Femur (tissue), 1 donor: ENCODE measurements around the gene ZFYVE28.
"Not testable (repeated sequence)": the region's sequence is repeated elsewhere in the genome, so short reads cannot be mapped to it uniquely, and the experiment has no call there.

ENCODE experiments used
- DNase-seq: peaks from one replicate; pipeline ENCODE4 v3.0.0-alpha.2; 2017

The ZFYVE28 gene

DNA sequence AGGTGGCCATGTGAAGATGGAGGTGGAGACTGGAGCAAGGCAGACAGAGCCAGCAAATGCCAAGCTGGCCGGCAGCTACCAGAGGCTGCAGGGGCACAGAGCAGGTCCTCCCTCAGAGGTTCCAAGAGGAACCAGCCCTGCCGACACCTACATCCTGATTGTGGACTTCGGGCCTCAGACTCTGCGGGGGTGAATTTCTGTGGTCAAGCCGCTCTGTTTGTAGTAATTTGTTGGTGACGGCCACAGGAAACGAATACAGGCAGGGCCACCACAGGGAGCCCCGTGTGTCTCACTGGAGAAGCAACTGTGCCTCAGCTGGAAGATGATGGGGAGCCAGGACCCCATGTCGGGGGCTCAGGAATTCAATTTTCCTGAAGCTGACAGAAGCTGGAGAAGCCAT is 28.3 kb downstream of the ZFYVE28 start:
- no peak for DNase-seq

DNA sequence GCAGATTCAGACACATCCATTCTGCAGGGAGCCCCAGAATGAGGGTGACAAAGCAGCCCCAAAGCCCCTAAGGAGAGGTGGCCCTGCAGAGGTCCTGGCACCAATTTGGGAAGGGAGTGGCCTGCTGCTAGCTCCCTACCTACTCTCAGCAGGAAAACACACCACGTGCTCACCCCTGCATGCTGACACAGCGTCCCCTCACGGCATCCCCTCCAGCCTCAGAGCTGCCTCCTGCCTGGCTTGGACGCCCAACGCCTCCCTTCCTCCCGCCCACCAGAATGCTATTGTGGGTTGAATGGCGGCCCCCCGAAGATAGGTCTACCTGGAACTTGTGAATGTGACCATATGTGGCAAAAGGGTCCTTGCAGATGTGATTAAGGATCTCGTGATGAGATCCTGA is 28.8 kb downstream of the ZFYVE28 start:
- no peak for DNase-seq

- DNase-seq = no peak
Observed at GRCh38 chr4:2388429-2389182, 29.8 kb downstream of the ZFYVE28 start.

DNA sequence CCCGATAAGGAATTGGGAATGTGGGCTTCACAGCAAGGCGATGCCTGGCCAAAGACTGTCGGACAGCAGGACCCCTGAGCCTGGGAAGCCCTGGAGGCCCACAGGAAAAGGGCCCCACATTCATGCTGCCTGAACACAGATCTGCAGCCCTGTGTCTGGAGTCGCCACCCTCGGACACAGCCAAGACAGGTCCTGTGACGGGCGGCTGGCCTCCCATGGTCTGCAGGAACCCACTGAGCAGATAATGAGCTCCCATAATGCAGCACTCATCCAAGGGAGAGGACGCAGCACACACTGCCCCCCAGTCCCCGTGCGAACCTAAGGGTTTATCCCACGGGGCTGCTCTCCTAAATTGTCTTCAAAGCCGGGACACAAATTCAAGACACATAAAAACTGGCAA is 30.6 kb downstream of the ZFYVE28 start:
- DNase-seq = no peak

GRCh38 chr4:2387218-2387617 is 31.2 kb downstream of the ZFYVE28 start:
- DNase-seq = no peak

GRCh38 chr4:2386717-2387116 is 31.7 kb downstream of the ZFYVE28 start:
- DNase-seq = no peak

- DNase-seq = no peak
Observed at GRCh38 chr4:2385516-2385915, 32.9 kb downstream of the ZFYVE28 start.

DNA sequence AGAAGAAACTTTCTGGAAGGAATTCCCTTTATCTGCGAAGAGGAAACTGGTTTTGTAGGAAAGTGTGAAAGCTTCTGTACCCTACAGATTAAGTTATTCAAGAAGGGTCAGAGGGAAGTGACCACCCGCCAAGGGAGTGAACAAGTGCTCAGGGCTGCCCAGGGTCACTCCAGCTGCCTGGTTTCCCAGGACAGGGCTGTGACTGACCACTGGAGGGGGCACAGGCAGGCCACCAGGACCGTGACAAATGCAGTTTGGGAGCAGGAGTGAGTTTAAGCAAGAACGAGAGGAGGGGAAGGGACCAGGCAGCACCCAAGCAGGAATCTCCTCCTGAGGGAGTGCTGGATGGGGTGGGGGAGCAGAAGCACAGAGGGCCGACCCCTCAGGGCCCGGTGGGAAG is 34.2 kb downstream of the ZFYVE28 start:
- no peak for DNase-seq

GRCh38 chr4:2383760-2384159 is 34.7 kb downstream of the ZFYVE28 start:
- DNase-seq = no peak

DNA sequence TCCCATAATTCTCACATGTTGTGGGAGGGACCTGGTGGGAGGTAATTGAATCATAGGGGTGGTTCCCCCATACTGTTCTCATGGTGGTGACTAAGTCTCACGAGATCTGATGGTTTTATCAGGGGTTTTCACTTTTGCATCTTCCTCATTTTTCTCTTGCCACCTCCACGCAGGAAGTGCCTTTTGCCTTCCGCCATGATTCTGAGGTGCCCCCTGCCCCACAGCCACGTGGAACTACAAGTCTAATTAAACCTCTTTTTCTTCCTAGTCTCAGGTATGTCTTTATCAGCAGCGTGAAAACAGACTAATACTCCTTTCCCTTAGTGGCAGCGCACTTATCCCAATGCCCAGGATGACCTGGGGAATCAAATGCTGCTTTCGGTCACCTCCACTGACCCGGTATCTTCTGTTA is 35.2 kb downstream of the ZFYVE28 start:
- not testable (repeated sequence) for DNase-seq

- DNase-seq = not testable (repeated sequence)
Observed at GRCh38 chr4:2382769-2383202, 35.7 kb downstream of the ZFYVE28 start.

DNA sequence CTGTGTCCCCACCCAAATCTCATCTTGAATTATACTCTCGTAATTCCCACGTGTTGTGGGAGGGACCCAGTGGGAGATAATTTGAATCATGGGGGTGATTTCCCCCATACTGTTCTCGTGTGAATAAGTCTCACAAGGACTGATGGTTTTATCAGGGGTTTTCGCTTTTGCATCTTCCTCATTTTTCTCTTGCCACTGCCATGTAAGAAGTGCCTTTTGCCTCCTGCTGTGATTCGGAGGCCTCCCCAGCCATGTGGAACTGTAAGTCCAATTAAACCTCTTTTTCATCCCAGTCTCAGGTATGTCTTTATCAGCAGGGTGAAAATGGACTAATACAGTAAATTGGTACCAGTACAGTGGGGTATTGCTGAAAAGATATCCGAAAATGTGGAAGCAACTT is 37.9 kb downstream of the ZFYVE28 start:
- DNase-seq = not testable (repeated sequence)

DNA sequence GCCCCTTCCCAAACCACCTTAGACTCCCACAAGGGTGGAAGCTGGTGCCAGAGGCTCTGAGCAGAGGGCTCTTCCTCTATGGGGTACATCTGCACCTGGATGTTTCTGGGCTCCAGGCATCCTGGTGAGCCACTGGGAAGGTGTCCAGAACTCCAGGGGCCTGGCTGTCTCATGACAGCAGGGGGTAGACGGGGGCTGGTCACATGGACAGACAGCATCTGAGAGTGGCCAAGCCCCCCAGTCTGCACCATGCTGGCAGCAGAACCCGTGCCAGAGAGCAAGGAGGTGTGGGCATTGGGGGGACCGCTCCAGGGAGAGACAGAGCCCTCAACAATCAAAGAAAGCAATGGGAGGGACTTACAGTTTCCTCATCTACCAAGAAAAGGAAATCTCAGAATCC is 39.5 kb downstream of the ZFYVE28 start:
- DNase-seq = no peak

DNA sequence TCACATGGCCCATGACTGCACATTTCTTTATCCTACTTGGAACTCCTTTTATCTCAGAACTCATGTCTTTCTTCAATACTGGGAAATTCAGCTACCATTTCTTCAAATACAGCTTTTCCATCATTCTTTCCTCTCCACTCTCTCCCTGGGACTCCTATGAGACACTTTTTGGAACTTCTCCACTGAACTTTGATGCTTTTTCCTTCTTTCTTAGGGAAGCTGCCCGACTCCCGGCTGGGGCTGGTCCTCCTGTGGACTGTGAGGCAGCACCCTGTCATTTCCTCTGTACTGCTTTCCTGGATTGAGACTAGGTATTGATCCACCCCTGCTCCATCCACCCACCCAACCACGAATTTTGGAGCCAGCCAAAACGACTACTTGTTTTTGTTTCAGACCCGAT is 40.0 kb downstream of the ZFYVE28 start:
- DNase-seq = no peak

- no peak for DNase-seq
Observed at GRCh38 chr4:2377241-2377640, 41.2 kb downstream of the ZFYVE28 start.

- DNase-seq = no peak
Observed at GRCh38 chr4:2375427-2375826, 43.0 kb downstream of the ZFYVE28 start.

- DNase-seq = no peak
Observed at GRCh38 chr4:2373532-2373931, 44.9 kb downstream of the ZFYVE28 start.

- DNase-seq = no peak
Observed at GRCh38 chr4:2372488-2373030, 45.9 kb downstream of the ZFYVE28 start.

DNA sequence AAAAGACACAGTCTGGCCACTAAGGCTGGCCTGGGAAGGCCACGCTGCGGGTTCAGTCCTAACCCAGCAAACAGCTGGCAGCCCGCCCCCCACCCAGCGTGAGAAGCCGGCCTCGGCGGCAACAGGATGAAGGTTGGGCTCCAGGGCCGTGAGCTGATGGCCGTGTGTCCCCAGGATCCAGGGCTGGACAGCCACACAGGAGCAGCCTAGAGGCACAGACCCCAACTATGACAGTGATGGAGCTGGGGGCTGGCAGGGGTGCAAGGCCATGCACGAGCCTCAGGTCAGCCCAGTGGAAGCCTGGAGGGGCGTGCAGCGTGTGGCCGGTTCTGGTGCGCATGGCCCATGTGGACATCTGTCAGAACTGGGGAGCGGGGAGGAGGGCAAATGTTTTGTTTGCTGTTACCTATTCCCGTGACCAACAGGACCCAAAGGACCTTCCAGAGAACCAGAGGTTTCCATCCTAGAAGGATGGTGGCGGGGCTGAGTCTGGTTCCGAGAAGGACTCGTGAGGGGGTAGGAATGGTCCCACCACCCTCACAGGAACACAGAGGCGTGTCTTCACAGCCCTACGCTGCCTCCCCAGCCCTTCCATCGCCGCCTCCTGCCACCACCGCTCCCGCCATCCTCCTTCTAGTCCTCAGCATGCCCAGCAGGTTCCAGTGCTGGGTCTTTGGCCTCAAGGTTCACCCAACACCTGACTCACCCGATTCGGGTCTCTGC is 46.5 kb downstream of the ZFYVE28 start:
- no peak for DNase-seq

- DNase-seq = no peak
Observed at GRCh38 chr4:2370597-2371320, 47.7 kb downstream of the ZFYVE28 start.

- DNase-seq = no peak
Observed at GRCh38 chr4:2368746-2369437, 49.6 kb downstream of the ZFYVE28 start.

DNA sequence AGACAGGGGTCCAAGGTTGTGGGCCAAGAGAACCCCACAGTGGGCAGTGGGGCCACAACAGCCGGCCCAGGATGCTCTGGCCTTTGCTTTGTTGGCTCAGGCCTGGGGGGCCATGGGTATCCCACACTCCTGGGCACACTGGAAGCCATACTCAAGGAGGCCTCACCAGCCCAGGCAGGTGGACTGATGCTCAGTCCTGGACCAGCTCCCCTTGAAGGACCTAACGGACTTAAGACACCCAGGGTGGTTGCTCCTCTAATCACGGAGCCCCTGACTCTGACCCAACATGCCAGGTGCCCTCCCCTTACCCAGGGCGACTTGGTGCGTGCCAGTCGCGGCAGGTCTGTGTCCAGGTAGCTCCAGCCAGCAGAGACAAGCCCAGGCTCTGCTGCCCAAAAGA is 50.8 kb downstream of the ZFYVE28 start:
- no peak for DNase-seq
